Stomach (tissue), 9 donors: Measurements from ENCODE around the gene TCF7L1. TPM values are rescaled to one million over a fixed set of nuclear protein-coding genes. Genes with fewer than 3 reads are reported as not detected.

Experiments used
- DNase-seq, 2 donors: peaks; one replicate each; pipeline versions ENCODE4 v3.0.0 to v3.0.0-alpha.2; 2013 to 2019
- H3K27ac ChIP-seq, 5 donors: fragments of 200-600 bp in 4 of 5; sonication (generic) in 4 of 5; one replicate each; pipeline ENCODE4 v1.5.1; 2013 to 2019; ENCODE audit warnings: mild to moderate bottlenecking in 1 of 5, moderate library complexity in 1 of 5
- H3K27me3 ChIP-seq, 3 donors: fragments of 200-600 bp; sonication (generic); one replicate each; pipeline ENCODE4 v1.5.1; 2017 to 2019; ENCODE audit warnings: mixed run types in 1 of 3
- H3K36me3 ChIP-seq, 4 donors: fragments of 200-600 bp; sonication (generic); 1 replicate in 3 of 4; 2 replicates in 1 of 4; pipeline ENCODE4 v1.5.1; 2016 to 2019
- H3K4me1 ChIP-seq, 4 donors: fragments of 200-600 bp; sonication (generic); one replicate each; pipeline ENCODE4 v1.5.1; 2016 to 2019
- H3K4me3 ChIP-seq, 4 donors: fragments of 200-600 bp; sonication (generic) in 3 of 4; one replicate each; pipeline ENCODE4 v1.5.1; 2016 to 2019; ENCODE audit warnings: mild to moderate bottlenecking in 1 of 4
- H3K9me3 ChIP-seq, 4 donors: fragments of 200-600 bp; sonication (generic); one replicate each; pipeline ENCODE4 v1.5.1; 2016 to 2019
- CTCF ChIP-seq, 7 experiments: fragments of 450-650 bp in 4 of 7; fragments of 200-600 bp in 3 of 7; sonication (generic) in 3 of 7; IDR thresholded peaks; one replicate each; pipeline ENCODE4 v1.5.1; 2016 to 2019; ENCODE audit warnings: antibody characterized with exemption in 7 of 7, control low read depth in 2 of 7, mild to moderate bottlenecking in 1 of 7
- EP300 ChIP-seq: sonication (generic); formaldehyde crosslinking; IDR thresholded peaks from one replicate; pipeline ENCODE4 v1.6.1; 2017; ENCODE audit warnings: antibody characterized with exemption
- POLR2A ChIP-seq, 4 donors: fragments of 450-650 bp; IDR thresholded peaks; one replicate each; pipeline ENCODE4 v1.6.1; 2016; ENCODE audit warnings: antibody characterized with exemption in 4 of 4, control low read depth in 2 of 4, mild to moderate bottlenecking in 1 of 4, moderate library complexity in 1 of 4
- POLR2AphosphoS5 ChIP-seq, 3 donors: sonication (generic); formaldehyde crosslinking; IDR thresholded peaks; one replicate each; pipeline ENCODE4 v1.6.1; 2016; ENCODE audit warnings: antibody characterized with exemption in 3 of 3
- WGBS, 5 donors: extraction: QIAGEN DNeasy Blood & Tissue Kit in 3 of 5; methylation state at CpG; one replicate each; pipeline versions ENCODE4 v1.1.5 to v1.1.7; 2013 to 2018; 5-methylcytosine and 5-hydroxymethylcytosine counted together
- intact Hi-C: fragments of 100-400 bp; cut with DNase I; formaldehyde crosslinking; loops from one replicate; pipeline ENCODE4 v1.15.1; 2023; ENCODE audit warnings: low total_unique reads
- polyA plus RNA-seq, 3 donors: library from polyadenylated mRNA; stranded (reverse); fragments of 200-250 nt; gene quantifications; one replicate each; pipeline ENCODE4 v1.2.3, GENCODE V29; 2013
- small RNA-seq, 4 donors: library from RNA; depleted of rRNA; stranded (forward); fragments of <200 nt; gene quantifications; one replicate each; pipeline ENCODE3, GENCODE V24; 2016
- total RNA-seq, 5 donors: library from RNA; depleted of rRNA; stranded (reverse); fragments of >200 nt; gene quantifications; one replicate each; pipeline versions ENCODE4 v1.1.0 to v1.2.3, GENCODE V29; 2014 to 2016
- donor health status: healthy with polysubstance abuse.
- donor health status: Bipolar disorder and iron deficiency.
- donor health status: healthy.

TCF7L1 gene
- total and polyA plus RNA-seq, 8 donors, result 0.45 to 8.3 (median 4.9) TPM; not detected in 1

- DNase-seq, result peak in 1 of 2 donors; percentile 42
- H3K4me3 ChIP-seq, result peak overlapping the region; percentile 73 to 87 (median 77)
- intact Hi-C loops, result no loop called here
- peaks cover 8 to 61% (median 53%) of the 10 kb centered on the region in 4 donors for H3K36me3 ChIP-seq
- TF ChIP-seq EP300 (no peak), CTCF (IDR thresholded peaks at IDR 0.05) (no peak), POLR2A (IDR thresholded peaks at IDR 0.05) (no peak), POLR2AphosphoS5 (IDR thresholded peaks at IDR 0.05) (no peak)
- WGBS, 5 donors, result 67 to 74% (median 70%) methylated on average over 3 of the region's 3 CpGs
- H3K9me3 ChIP-seq, result no peaks in the 10 kb centered on the region
- peak overlapping the region in 2 of 5 donors; percentile 88 to 90 for H3K27ac ChIP-seq
- H3K4me1 ChIP-seq, result peaks cover 0 to 70% (median 57%) of the 10 kb centered on the region in 4 donors
- H3K27me3 ChIP-seq, result no peaks in the 10 kb centered on the region
These were observed 222.3 kb downstream of the TCF7L1 start for GRCh38 chr2:85355521-85355920.

- Histone ChIP-seq H3K27ac (no peak overlapping the region), H3K36me3 (peaks cover 1 to 61% (median 51%) of the 10 kb centered on the region in 4 donors)
- DNase-seq, result no peak
These were observed 223.0 kb downstream of the TCF7L1 start for GRCh38 chr2:85356186-85356585.

GRCh38 chr2:85357736-85358135, 224.5 kb downstream of the TCF7L1 start:
- H3K4me3 ChIP-seq, result no peak overlapping the region
- peaks cover 6 to 66% (median 60%) of the 10 kb centered on the region in 4 donors for H3K36me3 ChIP-seq
- DNase-seq, result no peak
- H3K9me3 ChIP-seq, result no peaks in the 10 kb centered on the region
- WGBS, 5 donors, result 85 to 97% (median 93%) methylated on average over 3 of the region's 3 CpGs
- no peak overlapping the region for H3K27ac ChIP-seq
- TF ChIP-seq POLR2A (IDR thresholded peaks at IDR 0.05), result no peak
- TF ChIP-seq POLR2AphosphoS5 (IDR thresholded peaks at IDR 0.05), result no peak
- no peak for TF ChIP-seq EP300
- TF ChIP-seq CTCF (IDR thresholded peaks at IDR 0.05), result no peak
- H3K4me1 ChIP-seq, result peaks cover 0 to 55% (median 46%) of the 10 kb centered on the region in 4 donors
- H3K27me3 ChIP-seq, result no peaks in the 10 kb centered on the region
- intact Hi-C loops, result no loop called here

More at GRCh38 chr2:85356186-85356585, 223.0 kb downstream of the TCF7L1 start:
- WGBS, 5 donors, result 82 to 88% (median 84%) methylated on average over 2 of the region's 2 CpGs
- no peak for TF ChIP-seq POLR2AphosphoS5 (IDR thresholded peaks at IDR 0.05)
- no peak for TF ChIP-seq EP300
- TF ChIP-seq POLR2A (IDR thresholded peaks at IDR 0.05), result no peak
- no peak for TF ChIP-seq CTCF (IDR thresholded peaks at IDR 0.05)
- Histone ChIP-seq H3K4me3 (no peak overlapping the region), H3K4me1 (peaks cover 0 to 70% (median 57%) of the 10 kb centered on the region in 4 donors), H3K27me3 (no peaks in the 10 kb centered on the region), H3K9me3 (no peaks in the 10 kb centered on the region)
- intact Hi-C loops, result no loop called here

Small RNA genes within 50 kb of the gene (small RNA-seq; reads per million reads assigned to genes)
- gene AC093162.1 (0 reads per million in 4 donors), gene RF00019 (0 reads per million in 4 donors), gene RNU6-674P (0 reads per million in 4 donors)

Other genes with a start within 250 kb of the TCF7L1 start
- 1,000 to 10,000 TPM in 3 of 5 donors, 100 to 1,000 TPM in 2; 504 to 5,821 (median 1,954) TPM for gene TMSB10, start 227.7 kb upstream of the TCF7L1 start, total RNA-seq
- gene TMSB10, start 227.7 kb upstream of the TCF7L1 start, polyA plus RNA-seq, result 1,000 to 10,000 TPM; 1,773 to 3,520 (median 2,373) TPM
- 10 to 100 TPM in 4 of 5 donors, 1 to 10 TPM in 1; 2.3 to 88.4 (median 47.5) TPM for gene KCMF1, start 162.2 kb upstream of the TCF7L1 start, total RNA-seq
- gene KCMF1, start 162.2 kb upstream of the TCF7L1 start, polyA plus RNA-seq, result 10 to 100 TPM; 19.0 to 45.8 (median 31.2) TPM
- 100 to 1,000 TPM; 104 to 232 (median 181) TPM for gene TGOLN2, start 194.6 kb downstream of the TCF7L1 start, total RNA-seq
- gene TGOLN2, start 194.6 kb downstream of the TCF7L1 start, polyA plus RNA-seq, result 10 to 100 TPM; 10.8 to 21.7 (median 13.0) TPM
- 10 to 100 TPM; 22.2 to 90.1 (median 83.9) TPM for gene RETSAT, start 221.1 kb downstream of the TCF7L1 start, total RNA-seq
- 10 to 100 TPM; 11.5 to 23.9 (median 19.4) TPM for gene RETSAT, start 221.1 kb downstream of the TCF7L1 start, polyA plus RNA-seq
- 10 to 100 TPM; 16.9 to 43.8 (median 21.7) TPM for gene ELMOD3, start 221.4 kb downstream of the TCF7L1 start, total RNA-seq
- 10 to 100 TPM; 13.4 to 19.7 (median 17.0) TPM for gene ELMOD3, start 221.4 kb downstream of the TCF7L1 start, polyA plus RNA-seq